ENCODE measurements around the gene UMAD1.
A peak's percentile ranks its signal among the peaks of the same experiment; 100 is the strongest.

The UMAD1 gene

GRCh38 chr7:7695111-7695817 is 54.7 kb downstream of the UMAD1 start:
- DNase-seq = no peak

- no peak for DNase-seq
Measured at GRCh38 chr7:7696458-7697119, 56.0 kb downstream of the UMAD1 start.

GRCh38 chr7:7698930-7699329 is 58.4 kb downstream of the UMAD1 start:
- no peak for DNase-seq

GRCh38 chr7:7699380-7699779 is 58.8 kb downstream of the UMAD1 start:
- no peak for DNase-seq

- no peak for DNase-seq
Measured at GRCh38 chr7:7699970-7700369, 59.4 kb downstream of the UMAD1 start.

- no peak for DNase-seq
Measured at GRCh38 chr7:7701527-7701926, 61.0 kb downstream of the UMAD1 start.

- no peak for DNase-seq
Measured at GRCh38 chr7:7702826-7703225, 62.3 kb downstream of the UMAD1 start.

- no peak for DNase-seq
Measured at GRCh38 chr7:7703427-7703826, 62.9 kb downstream of the UMAD1 start.

- DNase-seq = no peak
Measured at GRCh38 chr7:7704867-7705266, 64.3 kb downstream of the UMAD1 start.

- no peak for DNase-seq
Measured at GRCh38 chr7:7705318-7705717, 64.8 kb downstream of the UMAD1 start.

- no peak for DNase-seq
Measured at GRCh38 chr7:7706101-7706511, 65.6 kb downstream of the UMAD1 start.

- DNase-seq = peak; percentile 35
Measured at GRCh38 chr7:7706556-7707172, 66.1 kb downstream of the UMAD1 start.

- DNase-seq = no peak
Measured at GRCh38 chr7:7707246-7707645, 66.7 kb downstream of the UMAD1 start.

GRCh38 chr7:7707806-7708205 is 67.3 kb downstream of the UMAD1 start:
- DNase-seq = no peak

- no peak for DNase-seq
Measured at GRCh38 chr7:7709291-7709690, 68.7 kb downstream of the UMAD1 start.

- no peak for DNase-seq
Measured at GRCh38 chr7:7710469-7710868, 69.9 kb downstream of the UMAD1 start.

- no peak for DNase-seq
Measured at GRCh38 chr7:7713730-7714129, 73.2 kb downstream of the UMAD1 start.

- no peak for DNase-seq
Measured at GRCh38 chr7:7718492-7718891, 77.9 kb downstream of the UMAD1 start, which contains the start of gene RPA3. TSS of gene RPA3 (minus strand) at chr7:7718607. CDS start at chr7:7640418, 78,189 bp downstream.

- DNase-seq = peak; percentile 53
Measured at GRCh38 chr7:7719236-7719635, 78.7 kb downstream of the UMAD1 start.

GRCh38 chr7:7720193-7720592 is 79.6 kb downstream of the UMAD1 start:
- no peak for DNase-seq

GRCh38 chr7:7720750-7721621 is 80.4 kb downstream of the UMAD1 start:
- no peak for DNase-seq

GRCh38 chr7:7731732-7732131 is 91.2 kb downstream of the UMAD1 start:
- no peak for DNase-seq

- no peak for DNase-seq
Measured at GRCh38 chr7:7732621-7733281, 92.2 kb downstream of the UMAD1 start.

All from hematopoietic multipotent progenitor cell treated with erythropoietin and hydrocortisone succinate and interleukin-3 and kit ligand, for 4 days (in vitro differentiated cells).